G401 (cell line): ENCODE data around the gene CFAP52. TPM values are rescaled to one million over a fixed set of nuclear protein-coding genes. Genes with fewer than 3 reads are reported as not detected.

Source experiments
- DNase-seq: peaks from one replicate; pipeline ENCODE4 v3.0.0-alpha.2; 2015; ENCODE audit warnings: low spot score
- in situ Hi-C: cut with HindIII; loops from 2 replicates; pipeline ENCODE4 v1.10.0; 2016; ENCODE audit warnings: low sequenced_read_pairs, mixed read lengths
- total RNA-seq: library from RNA; depleted of rRNA; stranded (reverse); fragments of >200 nt; shearing (Covaris generic); gene quantifications from 2 replicates; pipeline ENCODE4 v1.2.3, GENCODE V29; 2014; rRNA removed

Gene CFAP52
- total RNA-seq, 1 experiment from 2014 or later: not detected

DNA sequence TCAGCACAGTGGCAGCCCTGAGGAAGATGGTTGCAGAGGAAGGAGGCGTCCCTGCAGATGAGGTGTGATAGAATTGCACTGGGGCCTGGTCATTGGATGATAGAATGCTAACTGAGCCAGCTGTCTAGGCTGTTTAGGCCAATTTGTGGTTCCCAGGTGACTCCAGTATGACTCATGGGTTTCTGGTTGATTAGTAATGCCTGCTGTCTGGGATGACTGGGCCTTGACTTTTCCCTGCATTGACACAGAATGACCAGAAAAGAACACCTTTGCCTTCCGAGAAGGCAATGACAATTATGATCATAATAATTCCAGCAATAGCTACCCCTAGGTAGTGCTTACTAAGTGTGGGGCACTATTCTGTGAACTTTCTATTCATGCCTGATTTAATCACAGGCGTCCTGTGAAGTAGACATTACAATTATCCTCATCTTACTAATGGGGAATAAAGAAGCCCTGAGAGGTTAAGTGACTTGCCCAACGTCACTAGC is 100.4 kb downstream of the CFAP52 start:
- in situ Hi-C loops: no loop called here
- DNase-seq: no peak

GRCh38 chr17:9677411-9677810 is 101.0 kb downstream of the CFAP52 start:
- in situ Hi-C loops: no loop called here
- no peak for DNase-seq

- in situ Hi-C loops: no loop called here
- DNase-seq: no peak
These were observed 101.5 kb downstream of the CFAP52 start for GRCh38 chr17:9677896-9678295.

- in situ Hi-C loops: no loop called here
- no peak for DNase-seq
These were observed 108.6 kb downstream of the CFAP52 start for GRCh38 chr17:9684955-9685621.

Other genes starting within 250 kb of the CFAP52 start
- 92.6 and 95.8 TPM in 2 replicates for gene STX8, start 822 bp upstream of the CFAP52 start, total RNA-seq
- 2.8 and 3.0 TPM in 2 replicates for gene USP43, start 68.9 kb downstream of the CFAP52 start, total RNA-seq
- gene DHRS7C, start 214.9 kb downstream of the CFAP52 start, total RNA-seq: not detected in 2 replicates
- gene GSG1L2, start 245.4 kb downstream of the CFAP52 start, total RNA-seq: not detected in 2 replicates
- gene GLP2R, start 249.3 kb downstream of the CFAP52 start, total RNA-seq: not detected in 2 replicates